Right atrium auricular region (tissue), 2 donors: Measurements from ENCODE around the gene M6PR. TPM values are rescaled to one million over a fixed set of nuclear protein-coding genes. Genes with fewer than 3 reads are reported as not detected.
"Not testable (repeated sequence)": the region's sequence is repeated elsewhere in the genome, so short reads cannot be mapped to it uniquely, and the experiment has no call there.

Source experiments
- DNase-seq: peaks from one replicate; pipeline ENCODE4 v3.0.0-alpha.2; 2019; ENCODE audit warnings: low spot score
- H3K27ac ChIP-seq, 2 donors: fragments of 200-600 bp; sonication (generic); 1 replicate in 1 of 2; 2 replicates in 1 of 2; pipeline ENCODE4 v1.5.1; 2016 to 2019
- H3K27me3 ChIP-seq, 2 donors: fragments of 200-600 bp; sonication (generic); one replicate each; pipeline versions ENCODE4 v1.5.1 to v1.6.0; 2017 to 2019
- H3K36me3 ChIP-seq: fragments of 200-600 bp; sonication (generic); one replicate; pipeline ENCODE4 v1.5.1; 2016
- H3K4me1 ChIP-seq, 2 donors: fragments of 200-600 bp; sonication (generic); one replicate each; pipeline versions ENCODE4 v1.5.1 to v1.6.0; 2017 to 2019
- H3K4me3 ChIP-seq, 2 donors: fragments of 200-600 bp; sonication (generic); 1 replicate in 1 of 2; 2 replicates in 1 of 2; pipeline ENCODE4 v1.5.1; 2017 to 2019; ENCODE audit warnings: mild to moderate bottlenecking in 1 of 2, moderate library complexity in 1 of 2
- H3K9me3 ChIP-seq, 2 donors: fragments of 200-600 bp; sonication (generic); one replicate each; pipeline ENCODE4 v1.5.1; 2019
- total RNA-seq, 2 donors: library from RNA; depleted of rRNA; stranded (reverse); fragments of >200 nt; gene quantifications; one replicate each; pipeline ENCODE4 v1.1.0, GENCODE V29; 2016
- TF ChIP-seq, protein P1 (sequence below), 2 donors: fragments of 200-600 bp; sonication (generic); IDR thresholded peaks; one replicate each; pipeline ENCODE4 v1.5.1; 2019; ENCODE audit warnings: antibody characterized with exemption in 2 of 2

The M6PR gene
- total RNA-seq, 2 donors from 2014 or later: 101 to 112 TPM

DNA sequence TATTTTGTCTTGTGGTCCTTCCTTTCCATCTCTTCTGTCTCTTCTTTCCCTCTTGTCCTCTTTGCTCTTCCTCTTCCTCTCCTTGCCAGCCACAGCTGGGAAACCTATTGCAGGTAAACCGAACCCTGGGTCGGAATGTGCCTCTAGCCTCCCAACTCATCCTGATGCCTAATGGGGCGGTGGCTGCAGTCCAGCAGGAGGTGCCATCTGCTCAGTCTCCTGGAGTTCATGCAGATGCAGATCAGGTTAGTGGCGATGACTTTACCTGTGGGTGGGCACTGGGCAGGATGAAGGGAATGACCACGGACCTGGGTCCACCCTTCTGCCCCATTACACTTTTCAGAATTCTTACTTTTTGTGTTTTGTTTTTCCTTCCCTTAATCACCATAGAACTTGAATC, 26.9 kb downstream of the M6PR start:
- Histone ChIP-seq H3K9me3 (no peaks in the 10 kb centered on the region), H3K36me3 (peaks cover 48% of the 10 kb centered on the region), H3K4me1 (peaks cover 0 to 8% of the 10 kb centered on the region in 2 donors), H3K27ac (no peak overlapping the region), H3K27me3 (no peaks in the 10 kb centered on the region), H3K4me3 (no peak overlapping the region)
- DNase-seq: no peak
- TF ChIP-seq, protein P1, sequence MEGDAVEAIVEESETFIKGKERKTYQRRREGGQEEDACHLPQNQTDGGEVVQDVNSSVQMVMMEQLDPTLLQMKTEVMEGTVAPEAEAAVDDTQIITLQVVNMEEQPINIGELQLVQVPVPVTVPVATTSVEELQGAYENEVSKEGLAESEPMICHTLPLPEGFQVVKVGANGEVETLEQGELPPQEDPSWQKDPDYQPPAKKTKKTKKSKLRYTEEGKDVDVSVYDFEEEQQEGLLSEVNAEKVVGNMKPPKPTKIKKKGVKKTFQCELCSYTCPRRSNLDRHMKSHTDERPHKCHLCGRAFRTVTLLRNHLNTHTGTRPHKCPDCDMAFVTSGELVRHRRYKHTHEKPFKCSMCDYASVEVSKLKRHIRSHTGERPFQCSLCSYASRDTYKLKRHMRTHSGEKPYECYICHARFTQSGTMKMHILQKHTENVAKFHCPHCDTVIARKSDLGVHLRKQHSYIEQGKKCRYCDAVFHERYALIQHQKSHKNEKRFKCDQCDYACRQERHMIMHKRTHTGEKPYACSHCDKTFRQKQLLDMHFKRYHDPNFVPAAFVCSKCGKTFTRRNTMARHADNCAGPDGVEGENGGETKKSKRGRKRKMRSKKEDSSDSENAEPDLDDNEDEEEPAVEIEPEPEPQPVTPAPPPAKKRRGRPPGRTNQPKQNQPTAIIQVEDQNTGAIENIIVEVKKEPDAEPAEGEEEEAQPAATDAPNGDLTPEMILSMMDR (IDR thresholded peaks at IDR 0.05): no peak

DNA sequence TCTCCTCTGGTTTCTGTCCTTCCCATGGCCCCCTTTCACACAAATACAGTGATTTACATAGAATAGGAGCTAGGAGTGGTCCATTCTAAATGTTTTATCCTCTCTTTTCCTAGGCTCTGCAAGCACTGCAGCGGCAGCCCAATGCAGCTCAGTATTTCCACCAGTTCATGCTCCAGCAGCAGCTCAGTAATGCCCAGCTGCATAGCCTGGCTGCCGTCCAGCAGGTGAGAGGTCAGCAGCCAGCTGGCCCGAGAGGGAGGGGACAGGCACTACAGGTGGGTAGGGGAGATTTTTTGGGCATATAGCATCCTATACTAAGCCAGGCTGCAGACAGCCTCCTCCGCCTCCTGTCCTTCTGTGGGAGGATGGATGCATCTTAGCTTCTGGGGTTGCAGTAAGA, 29.8 kb downstream of the M6PR start:
- H3K36me3 ChIP-seq: peaks cover 44% of the 10 kb centered on the region
- not testable (repeated sequence) for H3K9me3 ChIP-seq, DNase-seq

DNA sequence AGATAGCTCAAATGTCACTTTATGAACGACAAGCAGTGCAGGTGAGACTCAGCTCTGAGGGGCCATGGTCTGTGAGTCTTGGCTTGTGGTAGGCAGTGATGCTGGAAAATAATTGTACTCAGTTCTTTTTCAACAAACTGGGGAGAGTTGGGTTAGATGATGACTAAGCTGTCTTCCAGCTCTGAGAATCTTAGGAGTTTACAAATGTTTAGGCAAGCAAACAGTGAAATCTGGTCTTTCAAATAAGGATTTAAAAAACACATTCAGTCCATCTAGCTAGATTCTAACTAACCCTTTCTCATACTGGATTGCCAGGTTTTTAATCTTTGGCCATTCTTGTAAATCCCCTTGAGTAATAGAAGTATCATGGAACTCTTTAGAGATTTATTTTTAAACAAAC, 31.7 kb downstream of the M6PR start:
- TF ChIP-seq, protein P1 (IDR thresholded peaks at IDR 0.05): no peak

More for the DNA sequence above, 29.8 kb downstream of the M6PR start:
- not testable (repeated sequence) for H3K4me3 ChIP-seq, H3K27me3 ChIP-seq, H3K27ac ChIP-seq
- H3K4me1 ChIP-seq: peaks cover 0 to 15% of the 10 kb centered on the region in 2 donors

DNA sequence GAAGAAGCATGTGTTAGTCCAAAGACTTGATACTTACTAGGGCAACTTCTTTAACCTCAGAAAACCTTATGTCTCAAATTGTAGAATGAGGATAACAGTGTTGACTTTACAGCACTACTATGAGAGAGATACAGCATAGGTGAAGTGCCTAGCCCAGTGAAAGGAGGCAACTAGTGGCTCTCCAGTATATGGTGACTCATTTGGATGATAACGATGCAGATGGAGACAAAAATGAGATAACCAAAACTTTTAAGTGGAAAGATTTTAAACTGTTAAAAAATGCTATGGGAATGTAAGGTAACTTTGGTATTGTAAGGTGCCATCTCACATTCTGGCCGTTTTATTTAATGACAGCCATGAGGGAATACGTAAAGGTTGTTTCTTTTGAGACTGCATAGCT, 32.4 kb downstream of the M6PR start:
- Histone ChIP-seq H3K4me3 (no peak overlapping the region), H3K27me3 (no peaks in the 10 kb centered on the region), H3K27ac (no peak overlapping the region), H3K36me3 (peaks cover 29% of the 10 kb centered on the region), H3K4me1 (peaks cover 0 to 20% of the 10 kb centered on the region in 2 donors), H3K9me3 (no peaks in the 10 kb centered on the region)
- TF ChIP-seq, protein P1 (IDR thresholded peaks at IDR 0.05): no peak
- no peak for DNase-seq

More for the DNA sequence above, 31.7 kb downstream of the M6PR start:
- Histone ChIP-seq H3K4me1 (peaks cover 0 to 15% of the 10 kb centered on the region in 2 donors), H3K4me3 (no peak overlapping the region), H3K27me3 (no peaks in the 10 kb centered on the region), H3K27ac (no peak overlapping the region), H3K36me3 (peaks cover 36% of the 10 kb centered on the region), H3K9me3 (no peaks in the 10 kb centered on the region)
- DNase-seq: no peak

DNA sequence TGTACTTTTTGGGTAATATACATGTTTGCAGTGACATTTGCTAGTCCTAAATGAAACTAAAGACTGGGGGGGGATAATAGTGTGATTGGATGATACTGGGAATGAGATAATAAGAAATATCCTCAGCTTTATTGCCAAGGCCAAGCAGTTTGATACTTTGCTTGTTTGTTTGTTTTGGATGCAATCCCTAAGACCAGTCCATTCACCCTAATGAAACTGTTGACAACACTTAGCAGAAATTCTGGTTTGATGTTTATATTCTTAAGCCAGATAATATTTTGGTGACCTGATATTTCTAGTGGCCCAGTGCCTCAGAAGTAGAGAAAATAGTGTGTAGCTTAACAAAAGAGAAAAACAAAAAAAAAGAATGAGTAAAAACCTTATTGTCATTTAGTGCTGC, 33.3 kb downstream of the M6PR start:
- Histone ChIP-seq H3K36me3 (peaks cover 20% of the 10 kb centered on the region), H3K27ac (no peak overlapping the region), H3K9me3 (no peaks in the 10 kb centered on the region), H3K4me3 (no peak overlapping the region), H3K4me1 (peaks cover 0 to 26% of the 10 kb centered on the region in 2 donors), H3K27me3 (no peaks in the 10 kb centered on the region)
- TF ChIP-seq, protein P1 (IDR thresholded peaks at IDR 0.05): no peak
- DNase-seq: no peak

DNA sequence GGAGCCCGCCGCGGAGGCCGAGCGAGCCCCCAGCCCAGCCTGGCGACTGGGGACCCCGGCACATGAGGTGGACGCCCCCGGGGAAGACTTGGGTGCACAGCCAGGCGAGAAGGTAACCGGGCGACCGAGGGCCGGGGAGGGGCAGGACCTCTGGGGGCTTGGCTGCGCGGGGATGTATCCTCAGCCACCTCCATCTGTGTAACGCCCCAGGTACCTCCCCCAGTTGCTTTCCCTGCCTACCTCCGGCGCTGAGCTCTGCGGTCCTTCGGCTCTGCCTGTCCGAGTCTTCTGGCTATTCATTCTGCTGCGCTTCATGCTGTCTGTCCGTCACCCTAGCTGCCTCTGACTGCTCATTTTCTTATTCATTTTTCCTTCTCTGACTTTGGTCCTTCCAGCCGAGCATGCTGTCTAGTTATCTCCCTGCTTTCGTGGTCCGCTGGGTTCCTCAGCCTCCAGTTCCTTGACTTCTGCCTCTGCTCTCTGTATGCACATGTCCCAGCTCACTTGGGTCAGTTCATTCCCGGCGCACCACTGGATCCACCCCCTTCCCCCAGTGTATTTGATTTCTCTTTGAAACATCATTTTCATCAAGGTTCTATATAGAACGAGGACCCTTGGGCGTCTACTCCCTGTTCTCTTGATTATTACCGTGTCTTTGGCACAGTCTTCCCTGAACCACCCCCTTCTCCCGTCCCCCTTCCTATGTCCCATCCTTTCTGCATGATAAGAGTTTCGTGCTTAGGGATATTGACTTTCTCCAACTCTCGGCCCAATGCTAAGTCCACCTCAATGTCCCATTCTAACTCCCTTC, 34.5 kb downstream of the M6PR start:
- peak; percentile 61 for DNase-seq
- peak overlapping the region; percentile 88 to 92 for H3K27ac ChIP-seq
- H3K9me3 ChIP-seq: no peaks in the 10 kb centered on the region
- H3K4me3 ChIP-seq: peak overlapping the region; percentile 73 to 75
- no peaks in the 10 kb centered on the region for H3K27me3 ChIP-seq
- TF ChIP-seq, protein P1 (IDR thresholded peaks at IDR 0.05): no peak
- H3K4me1 ChIP-seq: peaks cover 0 to 26% of the 10 kb centered on the region in 2 donors
- H3K36me3 ChIP-seq: peaks cover 7% of the 10 kb centered on the region
